ENCODE data around the gene ZNF124. TPM values are rescaled to one million over a fixed set of nuclear protein-coding genes. Genes with fewer than 3 reads are reported as not detected.

Gene ZNF124
- polyA plus RNA-seq, 1 of the 3 experiments (the other 2 are of a cell fraction), result 2.7 TPM

DNA sequence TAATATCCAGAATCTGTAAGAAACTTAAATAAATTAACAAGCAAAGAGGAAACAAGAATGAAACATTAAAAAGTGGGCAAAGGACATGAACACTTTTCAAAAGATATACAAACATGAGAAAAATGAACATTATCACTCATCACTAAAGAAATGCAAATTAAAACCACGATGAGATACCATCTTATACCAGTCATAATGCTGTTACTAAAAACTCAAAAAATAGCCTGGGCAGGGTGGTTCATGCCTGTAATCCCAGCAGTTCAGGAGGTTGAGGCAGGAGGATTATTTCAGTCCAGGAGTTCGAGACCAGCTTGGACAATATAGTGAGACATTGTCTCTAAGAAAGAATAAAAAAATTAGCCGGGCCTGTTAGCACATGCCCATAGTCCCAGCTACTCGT is 6.1 kb downstream of the ZNF124 start:
- Histone ChIP-seq H3K9me2 (no peaks in the 10 kb centered on the region), H2AFZ (ENCODE audit: low read depth) (no peak overlapping the region), H3K4me3 (ENCODE audit: low read depth in 2 of 2, low read length in 1 of 2) (no peak overlapping the region), H3K27ac (ENCODE audit: low read depth in 2 of 2, low read length in 1 of 2) (no peak overlapping the region), H3K9me3 (peaks cover 56% of the 10 kb centered on the region), H3K4me2 (no peak overlapping the region), H3K9ac (no peak overlapping the region), H3K27me3 (ENCODE audit: insufficient read depth) (no peaks in the 10 kb centered on the region), H3F3A (replicated peaks; ENCODE audit: insufficient read depth) (peaks cover 3% of the 10 kb centered on the region), H3K4me1 (ENCODE audit: control insufficient read depth in 1 of 2, insufficient read depth in 2 of 2, low read depth in 1 of 2, low read length in 1 of 2) (no peaks in the 10 kb centered on the region), H4K20me1 (ENCODE audit: insufficient read depth) (no peaks in the 10 kb centered on the region), H3K36me3 (replicated peaks in 1 of 2; ENCODE audit: control insufficient read depth in 1 of 2, insufficient read depth in 2 of 2, low read length in 1 of 2) (peaks cover 0 to 20% of the 10 kb centered on the region in 2 experiments), H3K79me2 (ENCODE audit: insufficient read depth) (peaks cover 90% of the 10 kb centered on the region)
- WGBS (ENCODE audit: low lambda C conversion rate), result 95% methylated on average over 4 of the region's 4 CpGs
- no peak for TF ChIP-seq FOSL2 (IDR thresholded peaks at IDR 0.05; ENCODE audit: borderline replicate concordance, low read depth)
- no peak for TF ChIP-seq RXRA (IDR thresholded peaks at IDR 0.05; ENCODE audit: borderline replicate concordance, low read depth)
- TF ChIP-seq EP300 (IDR thresholded peaks at IDR 0.05; ENCODE audit: borderline replicate concordance in 1 of 2, low read depth in 1 of 2, low read length in 1 of 2), result no peak
- TF ChIP-seq, protein P1, sequence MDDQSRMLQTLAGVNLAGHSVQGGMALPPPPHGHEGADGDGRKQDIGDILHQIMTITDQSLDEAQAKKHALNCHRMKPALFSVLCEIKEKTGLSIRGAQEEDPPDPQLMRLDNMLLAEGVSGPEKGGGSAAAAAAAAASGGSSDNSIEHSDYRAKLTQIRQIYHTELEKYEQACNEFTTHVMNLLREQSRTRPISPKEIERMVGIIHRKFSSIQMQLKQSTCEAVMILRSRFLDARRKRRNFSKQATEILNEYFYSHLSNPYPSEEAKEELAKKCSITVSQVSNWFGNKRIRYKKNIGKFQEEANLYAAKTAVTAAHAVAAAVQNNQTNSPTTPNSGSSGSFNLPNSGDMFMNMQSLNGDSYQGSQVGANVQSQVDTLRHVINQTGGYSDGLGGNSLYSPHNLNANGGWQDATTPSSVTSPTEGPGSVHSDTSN (IDR thresholded peaks at IDR 0.05), result no peak
- TF ChIP-seq NFIC (IDR thresholded peaks at IDR 0.05; ENCODE audit: borderline replicate concordance), result no peak
- TF ChIP-seq TAF1 (IDR thresholded peaks at IDR 0.05; ENCODE audit: borderline replicate concordance, low read depth, low read length), result no peak
- TF ChIP-seq, protein P2, sequence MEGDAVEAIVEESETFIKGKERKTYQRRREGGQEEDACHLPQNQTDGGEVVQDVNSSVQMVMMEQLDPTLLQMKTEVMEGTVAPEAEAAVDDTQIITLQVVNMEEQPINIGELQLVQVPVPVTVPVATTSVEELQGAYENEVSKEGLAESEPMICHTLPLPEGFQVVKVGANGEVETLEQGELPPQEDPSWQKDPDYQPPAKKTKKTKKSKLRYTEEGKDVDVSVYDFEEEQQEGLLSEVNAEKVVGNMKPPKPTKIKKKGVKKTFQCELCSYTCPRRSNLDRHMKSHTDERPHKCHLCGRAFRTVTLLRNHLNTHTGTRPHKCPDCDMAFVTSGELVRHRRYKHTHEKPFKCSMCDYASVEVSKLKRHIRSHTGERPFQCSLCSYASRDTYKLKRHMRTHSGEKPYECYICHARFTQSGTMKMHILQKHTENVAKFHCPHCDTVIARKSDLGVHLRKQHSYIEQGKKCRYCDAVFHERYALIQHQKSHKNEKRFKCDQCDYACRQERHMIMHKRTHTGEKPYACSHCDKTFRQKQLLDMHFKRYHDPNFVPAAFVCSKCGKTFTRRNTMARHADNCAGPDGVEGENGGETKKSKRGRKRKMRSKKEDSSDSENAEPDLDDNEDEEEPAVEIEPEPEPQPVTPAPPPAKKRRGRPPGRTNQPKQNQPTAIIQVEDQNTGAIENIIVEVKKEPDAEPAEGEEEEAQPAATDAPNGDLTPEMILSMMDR (IDR thresholded peaks at IDR 0.05), result no peak
- no peak for TF ChIP-seq GABPA (IDR thresholded peaks at IDR 0.05; ENCODE audit: low read depth)
- TF ChIP-seq, protein P3, sequence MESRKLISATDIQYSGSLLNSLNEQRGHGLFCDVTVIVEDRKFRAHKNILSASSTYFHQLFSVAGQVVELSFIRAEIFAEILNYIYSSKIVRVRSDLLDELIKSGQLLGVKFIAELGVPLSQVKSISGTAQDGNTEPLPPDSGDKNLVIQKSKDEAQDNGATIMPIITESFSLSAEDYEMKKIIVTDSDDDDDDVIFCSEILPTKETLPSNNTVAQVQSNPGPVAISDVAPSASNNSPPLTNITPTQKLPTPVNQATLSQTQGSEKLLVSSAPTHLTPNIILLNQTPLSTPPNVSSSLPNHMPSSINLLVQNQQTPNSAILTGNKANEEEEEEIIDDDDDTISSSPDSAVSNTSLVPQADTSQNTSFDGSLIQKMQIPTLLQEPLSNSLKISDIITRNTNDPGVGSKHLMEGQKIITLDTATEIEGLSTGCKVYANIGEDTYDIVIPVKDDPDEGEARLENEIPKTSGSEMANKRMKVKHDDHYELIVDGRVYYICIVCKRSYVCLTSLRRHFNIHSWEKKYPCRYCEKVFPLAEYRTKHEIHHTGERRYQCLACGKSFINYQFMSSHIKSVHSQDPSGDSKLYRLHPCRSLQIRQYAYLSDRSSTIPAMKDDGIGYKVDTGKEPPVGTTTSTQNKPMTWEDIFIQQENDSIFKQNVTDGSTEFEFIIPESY (IDR thresholded peaks at IDR 0.05; ENCODE audit: borderline replicate concordance, low read depth), result no peak
- TF ChIP-seq NRF1 (IDR thresholded peaks at IDR 0.05; ENCODE audit: low read depth, low read length), result no peak
- TF ChIP-seq RCOR1 (IDR thresholded peaks at IDR 0.05; ENCODE audit: low read length), result no peak
- TF ChIP-seq, protein P4, sequence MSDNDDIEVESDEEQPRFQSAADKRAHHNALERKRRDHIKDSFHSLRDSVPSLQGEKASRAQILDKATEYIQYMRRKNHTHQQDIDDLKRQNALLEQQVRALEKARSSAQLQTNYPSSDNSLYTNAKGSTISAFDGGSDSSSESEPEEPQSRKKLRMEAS (IDR thresholded peaks at IDR 0.05; ENCODE audit: low read depth), result no peak
- TF ChIP-seq ELF1 (IDR thresholded peaks at IDR 0.05), result no peak
- no peak for TF ChIP-seq SIN3A (IDR thresholded peaks at IDR 0.05; ENCODE audit: borderline replicate concordance, low read depth, low read length)
- no peak for TF ChIP-seq RFX5 (IDR thresholded peaks at IDR 0.05; ENCODE audit: low read length)
- no peak for TF ChIP-seq MXI1 (IDR thresholded peaks at IDR 0.05; ENCODE audit: low read depth, low read length)
- no peak for TF ChIP-seq CHD2 (IDR thresholded peaks at IDR 0.05; ENCODE audit: low read length, partially characterized antibody)
- TF ChIP-seq POLR2AphosphoS5 (IDR thresholded peaks at IDR 0.05; ENCODE audit: low read depth, low read length), result no peak
- ChIA-PET CTCF (no interaction called here), POLR2A (no interaction called here)
- no peak for DNase-seq

Data from SK-N-SH (cell line).